GM12892 (cell line): ENCODE data around the gene CRACR2A.

Source experiments
- POLR2AphosphoS5 ChIP-seq: IDR thresholded peaks from 2 replicates; pipeline ENCODE4 v1.6.1; 2011; ENCODE audit warnings: low read depth, low read length, control low read depth
- TAF1 ChIP-seq: IDR thresholded peaks from 2 replicates; pipeline ENCODE4 v1.6.1; 2011; ENCODE audit warnings: low read depth, mild to moderate bottlenecking, control low read depth, low read length, borderline replicate concordance

DNA sequence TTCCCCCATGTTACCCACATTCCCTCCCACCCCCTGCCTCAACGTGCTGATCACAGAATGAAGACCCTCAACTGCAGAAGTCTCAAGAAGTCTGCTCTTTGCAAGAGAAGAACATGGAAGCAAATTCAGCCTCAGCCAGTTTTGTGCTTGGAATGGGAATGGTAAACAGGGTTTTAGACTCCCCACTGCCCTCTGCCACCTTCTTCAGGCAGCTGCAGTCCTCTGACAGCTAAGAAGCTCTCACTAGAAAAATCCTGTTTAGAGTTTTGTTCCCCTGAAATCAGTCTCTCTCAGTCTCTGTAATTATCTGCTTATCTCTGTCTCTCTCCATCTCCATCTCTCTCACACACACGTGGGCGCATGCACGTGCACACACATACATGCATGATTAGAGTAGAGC is 85.4 kb downstream of the CRACR2A start:
- TF ChIP-seq POLR2AphosphoS5 = no peak
- no peak for TF ChIP-seq TAF1
